ENCODE measurements around the gene C6orf141. TPM values are rescaled to one million over a fixed set of nuclear protein-coding genes. Genes with fewer than 3 reads are reported as not detected.

C6orf141 gene
- total and polyA plus RNA-seq, 2 of the 13 experiments (the other 11 are each of a cell fraction or from before 2014, with no cell fraction given), result 0.07 TPM; not detected in 1

DNA sequence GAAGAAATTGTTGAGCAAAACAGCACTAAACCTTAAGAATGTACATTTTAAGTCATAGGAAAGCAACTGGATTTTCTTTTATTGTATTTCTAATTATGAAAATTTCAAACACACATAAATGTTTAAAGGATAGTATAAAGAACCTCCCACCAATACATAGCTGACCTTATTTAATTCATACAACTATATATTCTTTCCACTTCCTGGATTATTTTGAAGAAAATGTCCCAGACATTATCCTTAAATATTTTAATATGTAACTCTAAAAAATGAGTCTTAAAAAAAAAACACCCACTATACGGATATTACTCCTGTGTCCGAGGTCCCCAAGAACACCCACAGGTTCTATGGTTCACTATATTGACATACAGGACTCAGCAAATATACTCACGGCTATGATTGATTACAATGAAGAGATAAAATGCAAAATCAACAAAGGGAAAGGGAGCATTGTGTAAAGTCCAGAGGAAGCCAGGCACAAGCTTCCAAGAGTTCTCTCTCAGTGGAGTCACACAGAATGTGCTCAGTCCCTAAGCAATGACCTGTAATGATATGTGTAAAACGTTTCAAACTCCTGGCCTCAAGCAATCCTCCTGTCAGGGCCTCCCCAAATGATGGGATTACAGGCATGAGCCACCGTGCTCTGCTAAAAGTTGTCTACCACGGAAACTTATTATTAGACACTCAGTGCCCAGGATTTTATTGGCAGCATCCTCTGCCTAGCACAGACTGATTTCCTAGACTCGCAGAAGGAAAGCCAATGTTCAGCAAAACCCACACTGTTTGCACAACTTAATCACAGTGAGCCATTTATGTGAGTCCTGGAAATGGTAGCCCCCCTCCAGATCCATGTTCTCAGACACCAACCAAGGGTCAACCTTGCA, 27.5 kb upstream of the C6orf141 start (continued):
- TF ChIP-seq, protein P1, sequence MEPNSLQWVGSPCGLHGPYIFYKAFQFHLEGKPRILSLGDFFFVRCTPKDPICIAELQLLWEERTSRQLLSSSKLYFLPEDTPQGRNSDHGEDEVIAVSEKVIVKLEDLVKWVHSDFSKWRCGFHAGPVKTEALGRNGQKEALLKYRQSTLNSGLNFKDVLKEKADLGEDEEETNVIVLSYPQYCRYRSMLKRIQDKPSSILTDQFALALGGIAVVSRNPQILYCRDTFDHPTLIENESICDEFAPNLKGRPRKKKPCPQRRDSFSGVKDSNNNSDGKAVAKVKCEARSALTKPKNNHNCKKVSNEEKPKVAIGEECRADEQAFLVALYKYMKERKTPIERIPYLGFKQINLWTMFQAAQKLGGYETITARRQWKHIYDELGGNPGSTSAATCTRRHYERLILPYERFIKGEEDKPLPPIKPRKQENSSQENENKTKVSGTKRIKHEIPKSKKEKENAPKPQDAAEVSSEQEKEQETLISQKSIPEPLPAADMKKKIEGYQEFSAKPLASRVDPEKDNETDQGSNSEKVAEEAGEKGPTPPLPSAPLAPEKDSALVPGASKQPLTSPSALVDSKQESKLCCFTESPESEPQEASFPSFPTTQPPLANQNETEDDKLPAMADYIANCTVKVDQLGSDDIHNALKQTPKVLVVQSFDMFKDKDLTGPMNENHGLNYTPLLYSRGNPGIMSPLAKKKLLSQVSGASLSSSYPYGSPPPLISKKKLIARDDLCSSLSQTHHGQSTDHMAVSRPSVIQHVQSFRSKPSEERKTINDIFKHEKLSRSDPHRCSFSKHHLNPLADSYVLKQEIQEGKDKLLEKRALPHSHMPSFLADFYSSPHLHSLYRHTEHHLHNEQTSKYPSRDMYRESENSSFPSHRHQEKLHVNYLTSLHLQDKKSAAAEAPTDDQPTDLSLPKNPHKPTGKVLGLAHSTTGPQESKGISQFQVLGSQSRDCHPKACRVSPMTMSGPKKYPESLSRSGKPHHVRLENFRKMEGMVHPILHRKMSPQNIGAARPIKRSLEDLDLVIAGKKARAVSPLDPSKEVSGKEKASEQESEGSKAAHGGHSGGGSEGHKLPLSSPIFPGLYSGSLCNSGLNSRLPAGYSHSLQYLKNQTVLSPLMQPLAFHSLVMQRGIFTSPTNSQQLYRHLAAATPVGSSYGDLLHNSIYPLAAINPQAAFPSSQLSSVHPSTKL (CRISPR knock-in tag; IDR thresholded peaks at IDR 0.05), result peak; percentile 98
- TF ChIP-seq ZNF780A (CRISPR knock-in tag; IDR thresholded peaks at IDR 0.05) (no peak), ZNF205 (CRISPR knock-in tag; IDR thresholded peaks at IDR 0.05) (peak; percentile 43; the same call in 1 of the 2 replicates), ZKSCAN5 (CRISPR knock-in tag; IDR thresholded peaks at IDR 0.05) (no peak; the same call in 1 of the 2 replicates), TP53 (CRISPR knock-in tag; conservative IDR thresholded peaks at IDR 0.05) (peak; percentile 36; the same call in 1 of the 2 replicates), ZNF598 (CRISPR knock-in tag; IDR thresholded peaks at IDR 0.05; ENCODE audit: borderline replicate concordance) (no peak), MIER3 (CRISPR knock-in tag; IDR thresholded peaks at IDR 0.05; ENCODE audit: borderline replicate concordance) (peak; percentile 92), LCORL (IDR thresholded peaks at IDR 0.05) (no peak), LCORL (CRISPR knock-in tag; IDR thresholded peaks at IDR 0.05) (peak; percentile 85), ZNF331 (CRISPR knock-in tag; IDR thresholded peaks at IDR 0.05) (peak; percentile 80), JUNB (CRISPR knock-in tag; IDR thresholded peaks at IDR 0.05; ENCODE audit: borderline replicate concordance) (peak; percentile 60; the same call in 1 of the 2 replicates), ZNF781 (CRISPR knock-in tag; IDR thresholded peaks at IDR 0.05; ENCODE audit: borderline replicate concordance, not compliant biosample characterization) (peak; percentile 53), ZNF605 (CRISPR knock-in tag; IDR thresholded peaks at IDR 0.05) (peak; percentile 57; the same call in 1 of the 2 replicates), XRCC5 (optimal IDR thresholded peaks at IDR 0.05; ENCODE audit: low read length) (peak; percentile 57), DPF2 (CRISPR knock-in tag; IDR thresholded peaks at IDR 0.05; ENCODE audit: borderline replicate concordance, low read depth) (peak; percentile 100), BHLHE40 (IDR thresholded peaks at IDR 0.05; ENCODE audit: low read length) (peak; percentile 71), ETV6 (CRISPR knock-in tag; conservative IDR thresholded peaks at IDR 0.05) (peak; percentile 65)
- TF ChIP-seq, protein P2, sequence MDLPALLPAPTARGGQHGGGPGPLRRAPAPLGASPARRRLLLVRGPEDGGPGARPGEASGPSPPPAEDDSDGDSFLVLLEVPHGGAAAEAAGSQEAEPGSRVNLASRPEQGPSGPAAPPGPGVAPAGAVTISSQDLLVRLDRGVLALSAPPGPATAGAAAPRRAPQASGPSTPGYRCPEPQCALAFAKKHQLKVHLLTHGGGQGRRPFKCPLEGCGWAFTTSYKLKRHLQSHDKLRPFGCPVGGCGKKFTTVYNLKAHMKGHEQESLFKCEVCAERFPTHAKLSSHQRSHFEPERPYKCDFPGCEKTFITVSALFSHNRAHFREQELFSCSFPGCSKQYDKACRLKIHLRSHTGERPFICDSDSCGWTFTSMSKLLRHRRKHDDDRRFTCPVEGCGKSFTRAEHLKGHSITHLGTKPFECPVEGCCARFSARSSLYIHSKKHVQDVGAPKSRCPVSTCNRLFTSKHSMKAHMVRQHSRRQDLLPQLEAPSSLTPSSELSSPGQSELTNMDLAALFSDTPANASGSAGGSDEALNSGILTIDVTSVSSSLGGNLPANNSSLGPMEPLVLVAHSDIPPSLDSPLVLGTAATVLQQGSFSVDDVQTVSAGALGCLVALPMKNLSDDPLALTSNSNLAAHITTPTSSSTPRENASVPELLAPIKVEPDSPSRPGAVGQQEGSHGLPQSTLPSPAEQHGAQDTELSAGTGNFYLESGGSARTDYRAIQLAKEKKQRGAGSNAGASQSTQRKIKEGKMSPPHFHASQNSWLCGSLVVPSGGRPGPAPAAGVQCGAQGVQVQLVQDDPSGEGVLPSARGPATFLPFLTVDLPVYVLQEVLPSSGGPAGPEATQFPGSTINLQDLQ (CRISPR knock-in tag; IDR thresholded peaks at IDR 0.05), result no peak
- TF ChIP-seq, protein P3, sequence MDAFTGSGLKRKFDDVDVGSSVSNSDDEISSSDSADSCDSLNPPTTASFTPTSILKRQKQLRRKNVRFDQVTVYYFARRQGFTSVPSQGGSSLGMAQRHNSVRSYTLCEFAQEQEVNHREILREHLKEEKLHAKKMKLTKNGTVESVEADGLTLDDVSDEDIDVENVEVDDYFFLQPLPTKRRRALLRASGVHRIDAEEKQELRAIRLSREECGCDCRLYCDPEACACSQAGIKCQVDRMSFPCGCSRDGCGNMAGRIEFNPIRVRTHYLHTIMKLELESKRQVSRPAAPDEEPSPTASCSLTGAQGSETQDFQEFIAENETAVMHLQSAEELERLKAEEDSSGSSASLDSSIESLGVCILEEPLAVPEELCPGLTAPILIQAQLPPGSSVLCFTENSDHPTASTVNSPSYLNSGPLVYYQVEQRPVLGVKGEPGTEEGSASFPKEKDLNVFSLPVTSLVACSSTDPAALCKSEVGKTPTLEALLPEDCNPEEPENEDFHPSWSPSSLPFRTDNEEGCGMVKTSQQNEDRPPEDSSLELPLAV (CRISPR knock-in tag; conservative IDR thresholded peaks at IDR 0.05; ENCODE audit: low read depth), result no peak
- TF ChIP-seq, protein P4, sequence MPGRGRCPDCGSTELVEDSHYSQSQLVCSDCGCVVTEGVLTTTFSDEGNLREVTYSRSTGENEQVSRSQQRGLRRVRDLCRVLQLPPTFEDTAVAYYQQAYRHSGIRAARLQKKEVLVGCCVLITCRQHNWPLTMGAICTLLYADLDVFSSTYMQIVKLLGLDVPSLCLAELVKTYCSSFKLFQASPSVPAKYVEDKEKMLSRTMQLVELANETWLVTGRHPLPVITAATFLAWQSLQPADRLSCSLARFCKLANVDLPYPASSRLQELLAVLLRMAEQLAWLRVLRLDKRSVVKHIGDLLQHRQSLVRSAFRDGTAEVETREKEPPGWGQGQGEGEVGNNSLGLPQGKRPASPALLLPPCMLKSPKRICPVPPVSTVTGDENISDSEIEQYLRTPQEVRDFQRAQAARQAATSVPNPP (CRISPR knock-in tag; IDR thresholded peaks at IDR 0.05), result peak; percentile 81; the same call in 1 of the 2 replicates

Data from HepG2 (cell line).